ENCODE measurements around the gene JPH4.
"Not testable (repeated sequence)": the region's sequence is repeated elsewhere in the genome, so short reads cannot be mapped to it uniquely, and the experiment has no call there.

Gene JPH4

GRCh38 chr14:23578560-23579310 lies at the start of gene JPH4:
JPH4 (minus strand) TSS chr14:23578790; CDS start chr14:23577453, 1,337 bp downstream.
- no peak for DNase-seq (ENCODE audit: low spot score)

GRCh38 chr14:23627961-23628360 lies 49.4 kb upstream of the JPH4 start:
- DNase-seq (ENCODE audit: low spot score) = no peak

DNA sequence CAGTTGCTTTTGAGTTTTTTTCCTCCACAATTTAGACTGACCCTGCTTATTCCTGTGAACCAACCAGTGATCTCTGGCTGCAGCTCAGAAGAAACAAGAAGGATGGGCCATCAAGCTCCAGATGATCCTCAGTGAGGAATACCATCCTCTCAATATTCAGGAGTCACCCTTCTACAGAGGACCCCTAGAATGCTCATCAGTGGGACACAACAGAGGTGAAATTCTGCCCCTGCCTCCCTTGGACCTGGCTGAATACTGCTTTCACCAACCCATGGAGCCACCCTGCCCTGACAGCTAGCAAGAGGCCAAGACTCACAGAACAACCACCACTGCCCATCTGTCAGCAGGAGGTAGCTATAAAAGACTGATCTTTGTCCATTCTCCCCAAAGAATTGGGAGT lies 48.4 kb upstream of the JPH4 start:
- DNase-seq (ENCODE audit: low spot score) = no peak

DNA sequence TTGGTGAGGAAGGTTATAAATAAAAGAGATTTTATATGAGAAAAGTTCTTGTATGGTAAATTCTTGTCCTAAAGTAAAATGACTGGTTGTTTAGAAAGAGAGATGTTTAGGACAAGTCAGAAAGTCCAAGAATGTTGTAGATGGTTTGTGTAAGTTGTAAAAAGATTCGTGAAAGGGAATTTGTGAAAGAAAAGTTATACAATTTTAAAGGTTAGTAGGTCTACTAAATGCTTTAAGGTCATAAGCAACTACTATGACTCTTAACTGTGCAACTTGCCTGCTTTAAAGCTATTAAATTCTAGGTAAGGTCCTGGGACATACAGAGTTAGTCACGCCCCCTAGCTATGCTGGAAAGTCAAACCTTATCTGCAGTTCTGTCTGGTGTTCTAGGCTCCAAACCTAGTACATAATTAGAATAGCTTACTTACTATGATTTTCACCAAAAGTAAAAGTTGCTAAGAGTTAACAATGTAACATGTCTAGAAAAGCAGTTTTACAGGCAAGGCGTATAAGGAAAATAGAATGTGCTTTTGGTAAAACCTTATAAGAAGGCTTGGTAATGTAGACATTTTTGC lies 46.3 kb upstream of the JPH4 start:
- DNase-seq (ENCODE audit: low spot score) = no peak

- DNase-seq (ENCODE audit: low spot score) = no peak
Observed at GRCh38 chr14:23623962-23624361, 45.4 kb upstream of the JPH4 start.

DNA sequence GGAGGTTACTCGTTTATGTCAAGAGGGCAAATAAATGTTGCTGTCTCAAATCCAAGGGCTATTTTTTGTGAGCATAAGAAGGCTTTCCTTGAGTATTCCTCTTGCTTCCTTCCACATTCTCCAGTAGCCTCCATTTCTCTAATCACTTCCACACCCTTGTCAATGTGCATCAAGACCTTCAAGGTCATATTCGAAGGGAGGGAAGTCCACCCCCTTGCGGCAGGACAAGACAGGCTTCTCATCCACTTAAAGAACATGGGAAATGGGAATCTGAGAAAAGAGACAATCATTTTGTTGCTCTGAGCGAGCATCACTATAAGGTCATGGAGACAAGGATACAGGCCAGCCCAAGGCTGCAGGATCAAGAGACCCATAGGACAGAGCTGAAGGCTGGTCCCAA lies 44.4 kb upstream of the JPH4 start:
- DNase-seq (ENCODE audit: low spot score) = no peak

DNA sequence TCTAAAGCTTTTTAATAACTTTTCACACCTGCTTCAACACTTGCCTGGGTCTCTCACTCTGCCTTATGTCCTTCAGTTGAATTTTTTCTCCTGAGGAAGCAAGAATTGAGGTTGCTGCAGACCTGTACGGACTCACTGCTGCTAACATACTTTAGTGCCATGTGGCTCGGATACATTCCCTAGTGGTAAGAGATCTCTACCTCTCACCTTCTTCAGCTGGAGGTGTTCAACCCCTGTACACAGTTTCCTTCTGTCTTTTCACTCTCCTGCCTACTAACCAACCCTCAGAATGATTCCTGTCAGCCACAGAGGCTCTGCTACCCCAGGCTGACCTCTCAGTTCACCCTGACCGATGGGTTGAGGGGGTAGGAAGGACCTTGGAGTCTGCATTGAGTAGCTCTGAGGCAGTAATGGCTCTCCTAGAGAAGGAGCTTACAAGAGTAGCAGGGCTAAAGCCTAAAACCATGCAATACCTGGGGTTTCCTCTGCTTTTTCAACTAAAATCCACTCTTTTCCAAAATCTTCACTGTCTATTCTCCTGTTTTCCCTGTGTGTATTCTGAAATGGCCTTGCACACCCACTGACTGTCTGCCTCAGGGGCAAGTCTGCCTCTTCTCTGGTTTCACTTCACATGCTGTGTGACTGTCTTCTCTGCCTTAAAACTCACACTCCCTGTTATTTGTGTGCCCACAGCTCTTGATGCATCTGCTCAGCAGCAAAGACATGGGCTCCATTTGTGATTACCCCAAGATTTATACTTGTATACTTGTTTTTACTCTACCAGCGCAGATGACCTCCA lies 43.5 kb upstream of the JPH4 start:
- no peak for DNase-seq (ENCODE audit: low spot score)

DNA sequence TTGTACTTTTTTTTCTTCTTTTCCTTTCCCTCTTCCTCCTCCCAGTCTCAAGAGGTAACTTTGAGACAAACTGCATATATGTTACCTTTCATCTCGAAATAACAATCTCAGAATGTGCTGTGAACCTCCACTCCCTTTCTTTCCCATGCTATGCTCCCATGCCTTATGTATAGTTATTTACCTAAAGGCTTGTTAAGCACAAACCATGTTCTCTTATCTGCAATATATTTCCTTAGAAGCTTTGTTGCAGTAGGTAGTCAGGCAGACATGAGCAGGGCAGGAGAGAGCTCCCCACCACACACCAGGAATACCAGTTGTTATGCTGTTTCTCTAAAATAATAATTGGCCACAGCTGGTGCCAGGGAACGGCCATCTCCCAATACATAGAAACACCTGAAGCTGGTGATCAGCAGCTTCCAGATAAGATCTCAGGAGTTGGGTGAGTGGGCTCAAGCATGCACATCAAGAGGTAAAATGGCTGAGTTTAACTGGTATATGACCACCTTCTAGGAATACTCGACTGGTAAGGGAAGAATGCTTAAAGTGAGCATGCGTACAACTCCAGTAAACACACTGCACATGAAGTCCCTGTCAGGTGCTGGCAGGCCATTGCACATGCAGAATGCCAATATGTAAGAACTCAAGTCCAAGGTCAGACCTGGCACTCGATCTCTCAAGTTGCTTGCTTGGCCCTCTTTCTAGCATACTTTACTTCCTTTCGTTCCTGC lies 42.8 kb upstream of the JPH4 start:
- no peak for DNase-seq (ENCODE audit: low spot score)

DNA sequence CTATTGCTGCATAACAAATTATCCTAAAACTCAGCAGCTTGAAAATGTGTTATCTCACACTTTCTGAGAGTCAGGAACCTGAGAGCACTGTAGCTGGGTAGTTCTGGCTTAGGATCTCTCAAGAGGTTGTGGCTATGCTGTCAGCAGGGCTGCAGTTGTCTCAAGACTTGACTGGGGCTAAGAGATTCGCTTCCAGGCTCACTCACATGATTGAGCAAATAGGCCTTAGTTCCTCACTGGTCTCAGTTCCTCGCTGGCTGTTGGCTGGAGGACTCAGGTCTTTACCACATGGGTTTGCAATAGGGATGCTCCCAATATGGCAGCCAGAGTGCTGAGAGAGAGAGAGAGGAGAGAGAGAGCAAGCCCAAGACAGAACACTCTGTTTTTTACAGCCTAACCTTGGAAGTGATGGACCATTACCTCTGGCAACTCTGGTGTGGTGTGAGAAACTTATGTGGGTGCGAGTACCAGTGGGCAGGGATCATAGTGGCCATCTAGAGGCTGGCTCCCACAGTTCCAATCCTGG lies 41.6 kb upstream of the JPH4 start:
- no peak for DNase-seq (ENCODE audit: low spot score)

DNA sequence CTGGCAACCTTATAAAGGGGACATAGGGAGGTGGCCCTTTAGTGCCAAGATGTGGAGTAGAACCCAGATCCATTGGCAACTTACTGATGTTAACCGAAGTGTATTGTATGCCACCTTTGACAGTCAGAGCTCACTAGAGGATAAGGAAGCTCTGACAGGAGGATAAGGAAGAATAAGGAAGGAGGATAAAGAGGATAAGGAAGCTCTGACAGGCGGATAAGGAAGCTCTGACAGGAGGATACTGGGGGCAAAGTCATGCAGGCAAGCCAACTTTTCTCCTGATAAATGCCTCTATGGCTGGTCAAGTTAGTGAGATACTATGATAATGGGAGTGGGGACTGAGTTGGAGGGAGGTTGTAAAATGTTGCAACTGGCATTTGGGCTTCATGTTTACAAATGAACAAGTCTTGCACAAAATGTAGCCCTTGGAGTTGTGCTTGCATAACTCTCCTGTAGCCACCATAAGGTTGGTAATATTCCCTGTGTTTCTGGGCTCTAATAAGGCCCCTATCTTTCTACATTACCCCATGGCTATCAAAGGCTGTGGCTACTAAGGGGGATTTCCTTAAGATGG lies 39.9 kb upstream of the JPH4 start:
- no peak for DNase-seq (ENCODE audit: low spot score)

DNA sequence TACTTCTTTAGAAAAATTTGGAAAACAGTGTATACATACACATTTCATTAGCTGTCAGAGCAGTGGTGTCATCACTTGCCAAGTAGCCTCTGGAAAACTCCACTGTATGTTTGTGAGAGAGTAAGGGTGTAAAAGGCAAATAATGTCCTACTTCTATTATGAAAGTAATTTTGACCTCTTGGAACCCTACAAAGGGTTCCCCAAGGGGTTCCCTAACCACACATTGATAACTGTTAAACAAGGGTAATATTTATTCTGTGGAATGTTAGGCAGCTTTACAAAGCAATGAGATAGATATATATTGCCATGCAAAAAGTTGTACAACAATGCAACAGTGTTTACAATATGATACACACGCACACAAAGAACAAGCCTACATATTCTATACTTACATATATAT lies 38.9 kb upstream of the JPH4 start:
- DNase-seq (ENCODE audit: low spot score) = no peak

DNA sequence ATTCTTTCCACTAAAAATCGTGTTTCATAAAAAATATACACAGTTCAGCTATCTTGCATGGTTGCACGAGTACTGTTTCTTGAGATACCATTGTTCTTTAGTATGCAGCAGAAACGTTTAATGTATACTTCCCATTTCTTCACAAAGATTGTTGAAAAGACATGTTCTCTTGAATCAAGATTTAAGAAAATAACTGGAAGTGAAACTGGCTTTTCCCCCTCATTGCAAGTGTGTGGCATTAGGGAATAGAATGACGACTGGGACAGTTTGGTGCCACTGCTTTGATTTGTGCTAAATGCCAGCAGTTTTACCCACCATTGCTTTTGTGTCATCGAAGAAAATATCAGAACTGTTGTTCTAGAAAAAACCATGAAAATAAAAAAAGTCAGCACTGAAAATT lies 37.3 kb upstream of the JPH4 start:
- DNase-seq (ENCODE audit: low spot score) = no peak

DNA sequence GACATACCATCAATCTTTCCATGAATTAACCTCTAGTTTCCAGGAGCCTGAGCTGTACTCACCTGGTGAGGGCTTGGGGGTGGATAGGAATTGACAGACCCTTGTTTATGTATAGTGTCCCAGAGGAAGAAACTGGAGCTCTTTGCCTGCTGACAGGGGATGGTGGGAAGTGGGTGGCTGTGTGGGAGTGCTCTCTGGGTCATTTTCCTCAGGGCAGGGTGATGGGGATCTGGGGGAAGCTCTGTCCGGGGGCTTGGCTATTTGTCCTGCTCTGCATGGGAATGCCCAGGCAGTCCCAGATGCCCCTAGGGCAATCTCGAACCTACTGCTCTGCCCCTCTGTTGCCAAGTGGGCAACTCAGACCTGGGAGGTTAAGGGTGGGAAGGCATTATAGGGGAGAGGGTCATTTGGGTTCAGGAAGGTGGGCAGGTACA lies 35.8 kb upstream of the JPH4 start:
- DNase-seq (ENCODE audit: low spot score) = no peak

DNA sequence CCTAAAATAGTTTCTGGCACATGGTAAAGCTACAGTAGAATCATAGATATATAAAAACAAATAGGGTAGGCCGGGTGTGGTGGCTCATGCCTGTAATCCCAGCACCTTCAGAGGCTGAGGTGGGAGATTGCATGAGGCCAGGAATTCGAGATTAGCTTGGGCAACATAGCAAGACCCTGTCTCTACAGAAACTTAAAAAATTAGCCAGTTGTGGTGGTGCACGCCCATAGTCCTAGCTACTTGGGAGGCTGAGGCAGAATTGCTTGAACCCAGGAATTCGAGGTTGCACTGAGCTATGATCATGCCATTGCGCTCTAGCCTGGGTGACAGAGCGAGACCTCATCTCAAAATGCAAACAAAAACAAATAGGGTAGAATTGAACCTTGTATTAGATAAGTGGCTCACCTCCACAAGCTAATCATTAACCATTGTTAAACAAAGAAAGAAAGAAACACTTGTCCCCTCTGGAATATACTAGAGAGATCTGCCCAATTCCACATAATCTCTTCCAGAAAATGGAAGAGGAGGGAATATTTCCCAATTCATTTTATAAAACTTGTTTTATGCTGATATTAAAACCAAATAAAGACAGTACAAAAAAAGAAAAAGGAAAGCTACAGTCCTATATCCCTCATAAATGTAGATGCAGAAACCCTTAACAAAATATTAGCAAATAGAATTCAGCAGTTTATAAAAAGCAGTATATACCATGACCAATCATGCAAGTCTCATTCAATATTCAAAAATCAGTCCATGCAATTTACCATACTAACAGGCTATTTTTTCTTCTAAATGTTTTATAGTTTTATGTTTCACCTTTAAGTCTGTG lies 34.9 kb upstream of the JPH4 start:
- no peak for DNase-seq (ENCODE audit: low spot score)

- DNase-seq (ENCODE audit: low spot score) = no peak
Observed at GRCh38 chr14:23612802-23613201, 34.2 kb upstream of the JPH4 start.

DNA sequence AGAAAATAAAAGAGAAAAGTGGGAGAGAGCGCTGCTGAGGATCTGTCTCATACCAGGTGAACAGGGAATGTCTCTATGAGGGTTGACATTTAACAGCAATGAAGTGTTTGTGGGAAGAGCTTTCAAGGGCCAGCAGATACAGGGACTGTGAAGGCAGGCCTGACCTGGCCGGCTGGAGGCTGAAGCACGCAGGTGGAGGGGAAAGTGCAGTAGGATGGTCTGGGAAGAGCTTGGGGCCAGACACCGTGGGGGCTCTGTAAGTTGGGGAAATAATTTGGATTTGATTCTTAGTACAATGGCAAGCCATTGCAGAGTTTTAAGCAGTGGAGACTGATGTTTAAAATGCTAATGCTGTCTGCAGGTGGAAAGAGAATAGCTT lies 33.8 kb upstream of the JPH4 start:
- DNase-seq (ENCODE audit: low spot score) = no peak

DNA sequence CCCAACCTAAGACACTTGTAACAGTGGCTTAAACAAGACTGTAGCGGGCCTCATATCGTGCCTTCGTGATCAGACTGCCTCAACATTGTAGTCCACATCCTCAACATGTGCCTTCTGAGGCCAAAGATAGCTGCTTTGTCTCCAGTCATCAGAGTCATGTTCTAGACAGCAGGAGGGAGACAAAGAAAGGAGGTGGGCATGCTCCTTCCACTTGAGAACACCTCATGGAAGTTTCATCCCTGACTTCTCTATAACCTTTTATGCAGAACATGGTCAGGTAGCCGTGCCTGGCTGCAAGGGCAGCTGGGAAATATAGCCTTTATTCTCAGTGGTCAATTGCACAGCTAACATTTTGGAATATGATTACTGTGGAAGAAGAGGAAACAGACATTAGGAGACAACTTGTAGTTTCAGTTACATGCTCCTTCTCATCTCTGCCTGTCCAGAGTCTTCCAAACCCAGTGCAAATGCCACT lies 32.3 kb upstream of the JPH4 start:
- DNase-seq (ENCODE audit: low spot score) = no peak

GRCh38 chr14:23610090-23610814 lies 31.7 kb upstream of the JPH4 start:
- DNase-seq (ENCODE audit: low spot score) = no peak

- DNase-seq (ENCODE audit: low spot score) = not testable (repeated sequence)
Observed at GRCh38 chr14:23609411-23610089, 31.0 kb upstream of the JPH4 start.

DNA sequence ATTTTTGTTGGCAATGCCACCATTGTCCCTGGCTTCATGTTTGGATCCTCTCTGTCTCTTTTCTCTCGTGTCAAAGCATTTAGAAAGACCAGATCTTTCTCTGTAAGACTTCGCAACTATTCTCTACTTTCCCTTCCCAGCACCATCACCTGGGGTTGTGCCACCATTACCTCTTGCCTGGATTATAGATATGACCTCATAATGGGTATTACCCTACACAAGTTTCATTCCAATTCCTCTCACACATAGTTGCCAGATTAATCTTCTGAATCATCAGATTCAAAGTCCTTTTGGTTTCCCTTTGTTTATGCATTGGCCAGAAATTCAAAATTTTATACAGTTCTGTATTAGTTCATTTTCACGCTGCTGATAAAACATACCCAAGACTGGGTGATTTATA lies 30.4 kb upstream of the JPH4 start:
- DNase-seq (ENCODE audit: low spot score) = no peak
